HG02938 (cell line): ENCODE results near the gene DNMT3L.

Experiments
- ATAC-seq: cut with Tn5 transposase; IDR thresholded peaks from one replicate; pipeline ENCODE4 v1.9.1; 2021; ENCODE audit warnings: mild to moderate bottlenecking, moderate library complexity; ENCODE audit not compliant: unreplicated experiment

The DNMT3L gene

DNA sequence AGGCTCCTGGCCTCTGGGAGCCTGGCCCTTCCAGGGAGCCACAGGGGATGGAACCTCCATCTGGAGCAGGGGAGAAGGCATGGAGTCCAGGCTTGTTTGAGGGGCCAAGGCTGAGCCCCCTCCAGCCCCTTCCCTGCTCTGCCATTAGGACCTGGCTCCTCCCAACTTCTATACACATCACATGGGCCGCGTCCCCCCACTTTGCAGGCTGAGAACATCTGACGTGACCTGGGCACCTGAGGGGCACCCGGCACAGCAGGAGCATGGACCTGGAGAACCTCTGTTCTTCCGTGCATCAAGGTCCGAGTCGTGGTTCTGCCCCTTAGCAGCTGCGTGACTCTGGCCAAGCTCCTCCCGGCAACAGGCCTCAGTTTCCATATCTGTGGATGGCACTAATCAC is 20.1 kb upstream of the DNMT3L start:
- ATAC-seq, result no peak

DNA sequence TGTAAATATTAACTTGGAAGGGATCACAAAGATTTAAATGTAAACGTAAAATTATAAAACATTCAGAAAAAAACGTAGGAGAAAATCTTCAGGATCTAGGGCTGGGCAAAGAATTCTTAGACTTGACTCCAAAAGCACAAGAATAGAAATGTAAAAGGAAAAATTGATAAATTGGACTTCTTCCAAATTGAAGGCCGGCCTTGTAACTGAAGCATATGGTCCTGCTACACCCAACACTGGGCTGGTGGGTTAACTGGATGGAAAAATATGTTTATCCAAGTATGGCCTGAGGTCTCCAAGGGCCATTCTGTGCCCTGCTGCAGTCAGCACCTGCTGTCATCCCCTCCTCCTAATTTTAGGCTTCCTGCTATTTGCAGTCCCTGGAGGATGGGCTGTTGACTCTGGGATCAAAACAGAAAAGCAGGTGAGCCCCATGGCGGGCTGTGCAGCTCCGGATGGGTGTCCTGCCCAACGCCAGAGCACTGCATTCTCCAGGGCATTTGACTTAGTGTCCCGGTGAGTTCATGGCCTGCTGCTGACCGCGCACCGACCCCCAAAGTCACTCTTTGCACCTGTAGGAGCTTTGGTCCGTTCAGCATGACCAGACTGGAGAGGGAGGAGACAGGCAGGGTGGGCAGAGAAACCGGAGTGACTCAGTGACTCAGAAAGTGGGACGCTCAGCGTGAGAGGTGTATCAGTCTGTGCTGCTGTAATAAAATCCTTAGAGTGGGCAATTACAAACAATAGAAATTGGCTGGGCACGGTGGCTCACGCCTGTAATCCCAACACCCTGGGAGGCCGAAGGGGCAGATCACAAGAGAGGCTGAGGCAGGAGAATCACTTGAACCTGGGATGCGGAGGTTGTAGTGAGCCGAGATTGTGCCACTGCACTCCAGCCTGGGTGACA is 17.9 kb upstream of the DNMT3L start:
- ATAC-seq, result no peak

DNA sequence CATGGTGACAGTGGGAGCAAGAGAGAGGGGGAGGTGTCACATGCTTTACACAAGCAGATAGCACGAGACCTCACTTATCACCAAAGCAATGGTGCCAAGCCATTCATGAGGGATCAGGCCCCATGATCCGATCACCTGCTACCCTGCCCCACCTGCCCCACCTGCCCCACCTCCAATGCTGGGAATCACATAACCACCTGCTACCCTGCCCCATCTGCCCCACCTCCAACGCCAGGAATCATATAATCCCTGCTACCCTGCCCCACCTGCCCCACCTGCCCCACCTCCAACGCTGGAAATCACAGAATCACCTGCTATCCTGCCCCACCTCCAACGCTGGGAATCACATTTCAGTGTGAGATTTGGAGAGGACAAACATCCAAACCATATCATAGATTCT is 13.3 kb upstream of the DNMT3L start:
- ATAC-seq, result no peak

DNA sequence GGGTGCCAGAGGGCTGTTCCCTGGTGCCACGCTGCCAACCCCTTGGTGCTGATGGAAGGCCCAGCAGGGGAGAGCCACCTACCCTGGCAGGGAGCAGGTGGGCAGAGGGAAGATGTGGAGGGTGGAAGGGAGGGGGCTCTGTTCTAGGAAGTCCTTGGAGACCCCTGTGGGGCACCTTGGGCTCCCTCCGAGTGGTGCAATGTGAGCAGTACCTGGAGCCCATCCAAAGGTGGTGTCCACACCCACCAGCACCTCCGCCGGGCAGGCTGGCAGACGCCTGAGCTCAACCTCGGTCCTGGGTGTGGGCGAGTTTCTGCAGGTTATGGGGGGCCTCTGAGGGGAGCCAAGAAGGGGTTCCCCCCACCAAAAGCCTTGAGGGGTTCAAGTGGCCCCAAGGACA is 11.3 kb upstream of the DNMT3L start:
- ATAC-seq, result no peak

DNA sequence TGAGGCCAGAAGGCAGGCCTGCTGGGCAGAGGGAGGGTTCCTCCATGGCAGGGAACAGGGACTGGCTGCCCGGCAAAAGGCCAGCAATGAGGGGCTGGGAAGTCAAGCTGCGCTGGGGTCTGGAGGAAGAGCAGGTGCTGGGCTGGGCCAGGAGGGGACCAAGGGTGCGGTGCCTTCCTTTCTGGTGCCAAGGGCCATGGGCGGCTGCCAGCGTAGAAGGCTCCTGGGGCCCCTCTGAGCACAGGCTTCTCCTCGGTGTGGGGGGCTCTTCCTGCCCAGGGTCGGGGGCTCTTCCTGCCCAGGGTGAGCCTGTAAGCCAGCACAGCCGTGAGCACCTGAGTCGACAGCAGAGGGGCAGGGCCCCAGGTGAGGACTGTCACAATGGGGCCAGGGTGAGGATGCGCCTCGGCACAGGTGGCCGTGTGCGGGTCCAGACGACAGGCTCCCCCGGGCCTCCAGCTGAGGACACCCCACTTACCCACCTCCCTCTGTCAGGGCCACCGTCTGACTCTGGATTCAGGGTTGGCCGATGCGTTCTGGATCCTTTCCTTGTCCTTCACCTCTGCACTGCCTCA is 10.7 kb upstream of the DNMT3L start:
- ATAC-seq, result no peak

DNA sequence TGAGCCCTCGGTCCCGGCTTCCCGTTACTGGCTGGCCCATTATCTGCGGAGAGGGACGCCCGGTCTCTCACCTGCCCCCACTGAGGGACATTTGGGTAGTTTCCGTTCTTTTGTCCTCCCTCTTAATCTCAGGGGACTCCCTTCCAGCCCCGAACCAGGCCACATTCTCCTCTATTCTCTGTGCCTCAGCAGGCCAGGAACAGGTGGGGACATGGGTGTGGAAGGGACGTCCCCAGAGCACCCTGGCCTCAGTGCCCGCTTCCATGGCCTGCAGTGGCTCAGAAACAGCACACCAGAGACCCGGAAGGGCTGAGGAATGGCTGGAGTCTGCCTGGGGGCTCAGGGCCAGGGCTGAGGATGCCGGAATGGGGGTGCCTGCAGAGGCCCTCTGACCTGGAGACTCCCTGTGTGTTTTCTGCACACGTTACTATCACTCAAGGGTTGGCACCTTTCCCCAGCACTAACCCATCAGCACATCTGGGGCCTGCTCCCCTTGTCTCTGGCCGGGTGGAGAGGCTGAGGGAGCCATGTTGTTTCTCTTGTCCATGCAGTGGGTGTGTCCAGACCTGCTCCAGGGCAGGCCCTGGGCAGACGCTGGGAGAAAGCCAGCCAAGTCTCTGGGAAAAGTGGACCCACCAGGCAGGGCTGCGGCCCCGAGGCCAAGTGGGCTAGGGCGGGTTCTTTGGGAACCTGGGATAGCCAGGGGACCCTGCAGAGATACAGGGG is 10.0 kb upstream of the DNMT3L start:
- ATAC-seq, result no peak

DNA sequence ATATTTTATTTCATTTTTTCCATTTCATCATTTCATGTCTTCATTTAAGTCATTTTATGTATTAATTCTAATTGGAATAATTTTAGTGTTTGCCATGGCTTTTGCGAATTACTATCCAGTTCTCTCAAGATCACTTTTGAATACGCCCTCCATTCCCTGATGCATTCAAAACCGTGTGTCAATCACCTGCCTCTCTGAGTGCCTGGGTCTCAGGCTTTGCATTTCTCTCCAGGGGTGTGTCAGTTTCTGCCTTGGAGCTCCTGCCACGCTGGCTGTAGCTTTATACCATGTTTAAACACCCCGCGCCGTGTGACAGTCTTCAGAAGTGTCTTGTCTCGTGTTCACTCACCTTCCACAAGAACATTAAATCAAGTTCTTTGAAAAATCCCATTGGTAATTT is 7.4 kb upstream of the DNMT3L start:
- no peak for ATAC-seq

DNA sequence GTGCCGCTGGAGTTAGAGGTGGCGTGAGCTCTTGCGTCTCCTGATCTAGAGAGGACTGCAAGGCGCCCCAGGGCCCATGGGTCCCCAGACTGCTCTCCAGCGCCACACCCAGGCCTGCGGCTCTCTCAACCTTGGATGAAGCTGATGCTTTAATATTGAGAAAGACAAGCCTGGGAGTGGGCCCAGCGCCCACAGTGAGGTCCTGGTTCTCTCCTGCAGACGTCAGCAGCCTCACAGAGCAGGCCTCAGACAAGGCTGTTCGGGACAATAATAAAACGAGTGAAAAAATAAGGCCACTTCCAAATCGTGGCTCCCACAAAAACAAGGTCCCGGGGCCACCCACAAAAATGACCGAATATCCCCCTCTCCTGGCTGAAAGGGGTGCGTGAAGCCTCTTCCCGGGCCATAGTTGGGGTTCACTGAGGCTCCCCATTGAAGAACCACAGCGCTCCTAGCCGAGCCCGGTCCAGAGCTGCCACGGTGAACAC is 6.0 kb upstream of the DNMT3L start:
- no peak for ATAC-seq

DNA sequence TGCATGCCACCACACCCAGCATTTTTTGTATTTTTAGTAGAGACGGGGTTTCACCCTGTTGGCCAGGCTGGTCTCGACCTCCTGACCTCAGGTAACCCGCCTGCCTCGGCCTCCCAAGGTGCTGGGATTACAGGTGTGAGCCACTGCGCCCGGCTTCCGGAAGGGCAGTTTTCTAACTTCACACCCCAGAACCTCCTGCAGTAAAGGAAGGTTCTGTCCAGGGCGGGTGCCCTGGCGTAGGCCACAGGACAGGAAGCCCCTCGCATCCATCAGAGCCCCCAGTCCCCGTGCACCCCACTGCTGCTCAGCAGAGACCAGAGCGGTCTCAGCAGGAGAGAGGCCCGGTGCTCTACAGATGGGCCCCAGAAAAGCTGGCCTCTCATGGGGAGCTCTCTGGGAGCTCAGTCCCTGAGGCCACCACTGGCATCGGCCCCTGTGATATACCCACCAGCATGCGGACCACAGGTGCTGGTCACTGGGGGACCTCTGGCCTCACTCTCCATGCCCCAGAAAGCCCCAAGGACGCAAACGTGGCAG is 4.1 kb upstream of the DNMT3L start:
- ATAC-seq, result no peak

DNA sequence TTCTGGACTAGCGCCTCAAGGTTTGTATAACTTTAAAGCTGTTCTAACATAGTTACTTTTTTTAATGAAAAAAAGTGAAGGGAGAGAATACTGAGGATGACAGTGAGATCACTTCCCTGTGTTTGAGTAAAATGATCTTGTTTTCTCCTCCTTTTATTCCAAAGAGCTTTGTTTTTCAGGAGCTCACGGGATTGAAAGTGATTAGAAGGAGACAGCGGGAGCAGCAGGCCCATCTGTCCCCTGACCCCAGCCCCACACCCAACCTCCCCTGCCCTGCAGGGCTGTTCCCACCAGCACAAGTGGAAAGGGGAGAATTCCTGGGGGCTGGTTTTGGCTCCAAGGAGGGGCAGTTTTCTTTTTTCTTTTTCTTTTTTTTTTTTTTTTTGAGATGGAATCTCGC is 2.1 kb upstream of the DNMT3L start:
- no peak for ATAC-seq

DNA sequence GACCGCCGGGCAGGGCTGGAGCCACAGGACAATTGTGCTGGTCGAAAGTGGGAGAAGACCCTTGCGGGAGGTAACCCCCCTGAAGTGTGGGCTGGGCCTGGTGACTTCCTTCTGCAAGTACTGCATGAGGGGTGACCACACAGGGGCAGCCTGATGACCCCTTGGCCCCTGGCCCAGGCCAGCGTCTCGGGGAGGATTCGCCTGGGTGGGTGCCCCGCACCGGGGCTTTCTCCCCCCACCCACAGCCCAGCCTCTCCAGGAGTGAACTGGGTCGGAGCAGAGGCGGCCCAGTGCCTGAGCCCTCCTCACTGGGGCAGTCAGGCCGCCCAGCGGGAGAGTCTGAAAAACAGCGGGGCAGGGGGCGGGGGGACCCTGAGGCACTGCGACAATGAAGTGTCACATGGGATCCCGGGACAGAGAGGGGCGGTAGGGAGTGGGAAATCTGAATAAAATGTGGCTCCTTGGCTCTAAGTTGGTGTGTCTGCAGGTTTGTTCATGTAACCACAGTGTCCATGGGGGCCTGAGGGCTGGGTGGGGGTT is 1.6 kb upstream of the DNMT3L start:
- ATAC-seq, result no peak

DNA sequence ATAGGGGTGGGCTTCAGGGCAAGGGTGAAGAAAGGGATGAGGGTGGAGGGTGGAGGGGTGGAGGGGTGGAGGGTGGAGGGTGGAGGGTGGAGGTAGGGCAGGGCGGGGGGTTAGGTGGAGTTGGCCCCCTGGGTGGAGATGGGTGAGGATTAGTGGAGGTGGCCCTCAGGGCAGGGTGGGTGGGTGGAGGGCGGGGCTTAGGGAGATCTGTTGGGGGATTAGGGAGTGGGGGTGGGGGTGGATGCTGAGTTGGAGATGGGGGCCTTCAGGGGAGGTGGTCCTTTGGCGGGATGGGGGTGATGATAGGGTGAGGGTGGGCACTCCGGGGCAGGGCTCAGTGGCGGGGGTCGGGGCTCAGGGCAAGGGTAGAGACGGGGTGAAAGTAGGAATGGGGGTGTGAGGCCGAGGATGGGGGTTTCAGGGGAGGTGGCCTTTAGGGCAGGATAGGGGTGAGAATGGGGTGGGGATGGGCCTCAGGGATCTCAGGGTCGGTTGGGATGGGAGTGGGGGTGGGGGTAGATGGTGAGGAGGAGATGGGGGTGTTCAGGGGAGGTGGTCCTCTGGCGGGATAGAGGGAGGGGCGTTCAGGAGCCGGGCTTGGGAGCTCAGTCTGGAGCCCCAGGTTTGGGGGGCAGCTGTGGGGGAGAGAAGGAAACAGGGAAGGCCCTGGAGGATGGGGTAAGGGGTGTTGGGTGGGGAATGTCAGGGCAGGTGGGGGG is 800 bp upstream of the DNMT3L start:
- no peak for ATAC-seq

DNA sequence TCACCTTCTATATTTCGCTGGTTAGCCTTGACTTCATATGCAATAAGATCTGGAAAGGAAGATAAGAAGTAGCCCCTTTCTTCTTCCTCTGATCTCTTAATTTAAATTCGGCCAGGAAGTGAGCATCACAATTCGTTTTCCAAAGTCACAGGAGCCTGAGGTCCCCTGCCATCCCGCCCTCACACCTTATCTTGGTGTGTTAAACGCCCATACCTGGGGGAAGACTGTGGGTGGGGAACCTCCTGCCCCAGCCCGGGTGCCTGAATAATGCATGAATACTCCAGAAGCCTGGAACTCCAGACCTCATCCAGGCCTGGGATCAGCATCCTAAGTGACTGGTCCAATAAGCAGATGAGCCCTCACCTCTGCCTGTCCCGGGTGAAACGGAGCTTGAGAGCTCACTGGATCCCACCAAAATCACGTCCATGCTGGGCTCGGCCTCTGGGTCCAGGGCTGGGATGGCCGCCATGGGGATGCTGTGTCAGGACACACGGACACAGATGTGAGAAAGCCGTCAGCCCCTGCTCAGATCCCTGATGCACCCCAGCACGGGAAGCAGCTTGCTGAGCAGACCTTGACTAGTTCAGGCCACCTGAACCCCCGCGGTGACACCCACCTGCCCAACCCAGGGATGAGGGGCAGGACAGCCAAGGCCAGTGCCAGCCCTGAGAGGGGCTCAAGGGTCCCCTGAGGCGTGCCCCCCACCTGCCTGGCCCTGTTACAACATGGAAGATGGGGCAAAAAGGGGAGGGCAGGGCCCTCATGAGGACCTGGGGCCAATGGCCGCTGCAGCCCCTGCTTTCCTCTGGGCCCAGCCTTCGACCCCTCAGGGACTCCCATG is 686 bp downstream of the DNMT3L start:
- ATAC-seq, result no peak

DNA sequence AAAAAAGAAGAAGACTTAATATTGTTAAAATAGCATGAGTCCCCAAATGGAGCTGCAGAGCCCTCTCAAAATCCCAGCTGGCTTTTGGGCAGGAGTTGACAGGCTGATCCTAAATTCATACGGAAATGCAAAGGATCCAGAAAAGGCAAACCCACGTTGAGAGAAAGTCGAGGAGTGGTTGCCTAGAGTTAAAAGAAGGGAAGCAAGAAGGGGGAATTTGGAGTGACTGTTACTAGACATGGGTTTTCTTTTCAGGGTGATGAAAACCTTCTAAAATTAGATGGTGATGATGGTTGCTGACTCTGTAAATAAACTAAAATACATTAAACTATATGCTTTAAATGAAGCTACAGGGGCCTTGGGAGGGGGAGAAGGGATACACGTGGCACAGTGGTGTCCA is 1.6 kb downstream of the DNMT3L start:
- no peak for ATAC-seq

DNA sequence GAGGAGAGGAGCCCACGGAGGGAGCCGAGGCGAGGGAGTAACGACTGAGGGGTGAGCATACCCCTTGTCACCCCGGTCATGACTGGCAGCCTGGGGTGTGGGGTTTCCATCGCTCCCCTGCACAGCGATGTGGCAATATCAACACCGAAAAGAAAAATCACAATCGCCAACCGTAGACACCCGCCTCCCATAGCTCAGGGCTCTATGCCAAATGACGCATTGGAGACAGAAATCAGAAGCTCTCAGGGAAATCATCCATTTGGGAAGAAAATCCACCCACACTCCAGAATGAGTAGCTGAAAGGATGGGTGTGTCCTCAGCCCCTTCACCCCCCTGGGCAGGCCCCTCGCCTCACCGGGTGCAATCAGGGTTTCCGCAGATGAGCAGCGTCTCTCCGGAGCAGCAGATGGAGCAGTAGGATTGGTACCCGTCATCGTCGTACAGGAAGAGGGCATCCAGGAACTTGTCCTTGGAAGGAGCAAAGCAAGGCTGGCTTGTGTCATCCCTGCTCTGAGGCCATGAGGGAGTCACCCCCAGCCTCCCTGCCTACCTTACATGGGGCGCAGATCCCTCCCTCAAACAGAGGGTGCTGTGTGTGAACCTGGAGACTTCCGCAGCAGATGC is 2.5 kb downstream of the DNMT3L start:
- no peak for ATAC-seq

DNA sequence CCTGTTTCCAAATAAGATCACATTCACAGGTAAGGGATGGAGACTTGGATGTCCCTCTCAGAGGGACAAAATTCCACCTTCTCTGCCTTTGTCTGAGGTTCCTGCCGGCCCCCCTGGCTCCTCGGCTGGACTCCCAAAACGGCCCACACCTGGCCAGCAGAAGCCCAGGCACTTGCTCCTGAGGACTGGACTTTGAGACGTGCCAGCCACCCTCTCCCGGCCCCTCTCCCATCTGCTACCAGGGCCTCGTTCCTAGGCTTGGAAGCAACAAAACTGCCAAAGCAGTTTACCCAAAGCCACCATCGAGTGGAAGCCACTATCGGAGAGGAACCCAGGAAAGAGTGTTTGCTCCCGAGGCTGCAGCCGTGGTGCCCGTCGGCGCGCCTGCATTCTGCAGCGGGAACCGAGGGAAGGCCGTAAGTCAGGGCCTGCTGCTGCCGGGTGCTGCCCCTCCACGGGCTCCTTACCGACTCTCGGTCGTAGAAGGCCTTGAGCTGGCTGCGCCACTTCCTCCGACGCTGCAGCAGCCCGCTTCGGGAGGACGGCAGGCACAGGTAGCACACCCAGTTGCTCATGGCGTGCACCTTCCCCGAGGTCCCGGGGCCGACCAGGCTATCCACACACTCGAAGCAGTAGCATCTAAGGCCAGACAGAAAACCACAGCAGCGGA is 3.5 kb downstream of the DNMT3L start:
- no peak for ATAC-seq

DNA sequence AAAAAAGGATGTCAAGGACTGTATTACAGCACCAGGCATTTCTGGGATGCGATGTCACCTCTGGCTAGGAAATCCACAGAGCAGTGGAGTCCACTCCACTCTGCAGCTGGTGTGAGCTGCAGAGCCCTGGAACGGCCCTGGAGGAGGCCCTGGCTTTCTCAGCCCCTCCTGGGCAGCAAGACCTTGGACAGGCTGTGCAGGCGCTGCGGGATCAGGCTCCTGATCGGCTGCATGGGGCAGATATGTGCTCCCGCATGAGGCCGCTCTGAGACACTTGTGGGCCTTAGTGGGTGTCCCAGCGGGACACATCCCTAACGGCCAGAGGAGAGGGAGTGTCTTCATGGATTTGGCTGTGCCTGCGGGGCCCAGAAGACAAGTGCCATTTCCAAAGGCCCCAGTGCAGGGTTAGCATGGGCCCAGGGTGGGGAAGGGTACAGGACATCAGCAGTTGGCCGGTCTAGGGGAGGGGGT is 6.2 kb downstream of the DNMT3L start:
- no peak for ATAC-seq

DNA sequence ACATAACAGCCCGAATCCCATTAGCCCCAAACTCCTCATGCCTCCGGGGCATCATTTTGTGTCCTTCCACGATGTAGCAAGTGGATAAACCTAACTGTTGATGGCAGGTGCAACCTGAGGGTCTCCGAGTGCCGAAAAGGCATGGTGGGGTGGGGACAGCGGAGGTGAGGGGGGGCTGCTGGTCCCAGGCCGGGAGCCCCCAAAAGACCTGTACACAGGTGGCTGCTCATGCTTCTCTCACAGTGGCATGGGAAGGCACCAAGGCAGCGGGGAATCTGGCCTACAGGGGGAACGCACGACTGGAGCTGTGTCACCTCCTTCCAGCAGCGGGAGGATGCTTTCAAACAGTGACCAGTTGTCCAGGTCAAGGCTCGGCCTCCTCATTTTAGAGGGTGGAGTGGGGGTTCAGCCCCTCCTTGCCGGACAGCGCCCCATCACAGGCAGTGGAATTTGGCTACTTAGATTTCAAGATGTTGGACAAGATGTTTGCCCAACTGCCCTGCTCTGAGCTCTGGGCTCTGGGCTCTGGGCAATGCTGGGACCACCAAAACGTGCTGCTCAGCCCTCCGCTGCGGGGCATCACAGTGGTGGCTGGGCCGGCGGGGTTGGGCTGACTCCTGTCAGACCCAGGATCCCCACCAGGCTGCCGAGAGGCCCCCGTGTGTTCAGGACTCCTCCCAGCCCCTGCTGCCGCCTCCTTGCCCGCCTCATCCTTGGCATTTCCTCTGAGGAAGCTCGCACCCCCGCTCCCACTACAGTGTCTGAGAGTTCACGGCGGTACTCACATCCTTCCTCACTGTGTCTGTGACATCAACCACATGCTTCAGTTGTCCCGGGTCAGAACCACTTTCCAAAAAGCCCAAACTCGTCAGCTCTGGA is 7.6 kb downstream of the DNMT3L start:
- no peak for ATAC-seq
